ENCODE data around the gene ATAT1. TPM values are rescaled to one million over a fixed set of nuclear protein-coding genes. Genes with fewer than 3 reads are reported as not detected.

Gene ATAT1
- total RNA-seq, 1 experiment from 2014 or later, result 6.4 TPM

- no peak overlapping the region for H3K27ac Mint-ChIP-seq (ENCODE audit: low read depth, unreplicated experiment)
- POLR2A ChIA-PET, result interaction anchor here (2.6 to 3.0 kb wide), 5 partner anchors 8 to 102 kb away, joined by 20 to 40 read pairs (median 24); partner anchors contain the start of genes ABCF1, ATAT1 and DHX16
- peaks cover 90% of the 10 kb centered on the region for H3K36me3 Mint-ChIP-seq (ENCODE audit: insufficient read depth, unreplicated experiment)
Observed at GRCh38 chr6:30619561-30619960, 7.1 kb upstream of the ATAT1 start.

GRCh38 chr6:30625511-30625910 is 1.2 kb upstream of the ATAT1 start:
- Mint-ChIP-seq H3K4me1 (ENCODE audit: insufficient read depth, unreplicated experiment) (peaks cover 7% of the 10 kb centered on the region), H3K36me3 (ENCODE audit: insufficient read depth, unreplicated experiment) (peaks cover 78% of the 10 kb centered on the region), H3K27me3 (ENCODE audit: insufficient read depth, unreplicated experiment) (no peaks in the 10 kb centered on the region), H3K27ac (ENCODE audit: low read depth, unreplicated experiment) (peak overlapping the region; percentile 93), H3K9me3 (ENCODE audit: unreplicated experiment) (no peaks in the 10 kb centered on the region), H3K4me3 (ENCODE audit: unreplicated experiment) (peak overlapping the region; percentile 82)
- intact Hi-C loops (cut with micrococcal nuclease), result no loop called here
- no peak for TF ChIP-seq CTCF (IDR thresholded peaks at IDR 0.05; ENCODE audit: unreplicated experiment)
- ChIA-PET CTCF (interaction anchor here (0.5 to 1.2 kb wide), 2 partner anchors 93 to 105 kb away, joined by 4 to 5 read pairs; no protein-coding TSS in a partner anchor), POLR2A (interaction anchor here (0.6 to 3.7 kb wide), 6 partner anchors 7 to 30 kb away, joined by 3 to 40 read pairs (median 8); partner anchors contain the start of genes MRPS18B and PPP1R10)
- no TSS peak for BruUV-seq (replicated peaks)
- DNase-seq (ENCODE audit: unreplicated experiment), result no peak

More at GRCh38 chr6:30619561-30619960, 7.1 kb upstream of the ATAT1 start:
- intact Hi-C loops (cut with micrococcal nuclease), result no loop called here
- no peak for TF ChIP-seq CTCF (IDR thresholded peaks at IDR 0.05; ENCODE audit: unreplicated experiment)
- no peak for DNase-seq (ENCODE audit: unreplicated experiment)
- Mint-ChIP-seq H3K27me3 (ENCODE audit: insufficient read depth, unreplicated experiment) (no peaks in the 10 kb centered on the region), H3K4me3 (ENCODE audit: unreplicated experiment) (peak overlapping the region; percentile 83), H3K9me3 (ENCODE audit: unreplicated experiment) (no peaks in the 10 kb centered on the region), H3K4me1 (ENCODE audit: insufficient read depth, unreplicated experiment) (peaks cover 13% of the 10 kb centered on the region)
- BruUV-seq (replicated peaks), result no TSS peak
- CTCF ChIA-PET, result interaction anchor here (0.7 to 2.1 kb wide), 4 partner anchors 8 to 471 kb away, joined by 3 to 16 read pairs (median 4); no protein-coding TSS in a partner anchor

GRCh38 chr6:30635834-30636233 is 9.2 kb downstream of the ATAT1 start:
- intact Hi-C loops (cut with micrococcal nuclease), result no loop called here
- no peak for DNase-seq (ENCODE audit: unreplicated experiment)
- Mint-ChIP-seq H3K9me3 (ENCODE audit: unreplicated experiment) (no peaks in the 10 kb centered on the region), H3K4me1 (ENCODE audit: insufficient read depth, unreplicated experiment) (no peaks in the 10 kb centered on the region), H3K27ac (ENCODE audit: low read depth, unreplicated experiment) (no peak overlapping the region), H3K27me3 (ENCODE audit: insufficient read depth, unreplicated experiment) (no peaks in the 10 kb centered on the region), H3K4me3 (ENCODE audit: unreplicated experiment) (no peak overlapping the region), H3K36me3 (ENCODE audit: insufficient read depth, unreplicated experiment) (peaks cover 23% of the 10 kb centered on the region)
- POLR2A ChIA-PET, result interaction anchor here (1.7 kb wide), 1 partner anchor 9 kb away, joined by 7 read pairs; the partner anchor contains the start of gene ATAT1
- no peak for TF ChIP-seq CTCF (IDR thresholded peaks at IDR 0.05; ENCODE audit: unreplicated experiment)
- CTCF ChIA-PET, result no interaction called here
- no TSS peak for BruUV-seq (replicated peaks)

GRCh38 chr6:30640481-30640880 is 13.8 kb downstream of the ATAT1 start:
- intact Hi-C loops (cut with micrococcal nuclease), result no loop called here

More at GRCh38 chr6:30640481-30640880, 13.8 kb downstream of the ATAT1 start:
- POLR2A ChIA-PET, result interaction anchor here (2.0 to 2.3 kb wide), 2 partner anchors 13 to 22 kb away, joined by 4 to 11 read pairs; partner anchors contain the start of genes MRPS18B and PPP1R10
- BruUV-seq (replicated peaks), result no TSS peak
- Mint-ChIP-seq H3K4me3 (ENCODE audit: unreplicated experiment) (no peak overlapping the region), H3K4me1 (ENCODE audit: insufficient read depth, unreplicated experiment) (peaks cover 1% of the 10 kb centered on the region), H3K9me3 (ENCODE audit: unreplicated experiment) (no peaks in the 10 kb centered on the region), H3K36me3 (ENCODE audit: insufficient read depth, unreplicated experiment) (peaks cover 20% of the 10 kb centered on the region), H3K27ac (ENCODE audit: low read depth, unreplicated experiment) (no peak overlapping the region), H3K27me3 (ENCODE audit: insufficient read depth, unreplicated experiment) (no peaks in the 10 kb centered on the region)
- no peak for TF ChIP-seq CTCF (IDR thresholded peaks at IDR 0.05; ENCODE audit: unreplicated experiment)
- DNase-seq (ENCODE audit: unreplicated experiment), result peak; percentile 9
- CTCF ChIA-PET, result interaction anchor here (0.6 kb wide), 2 partner anchors 26 to 43 kb away, joined by 3 to 4 read pairs; no protein-coding TSS in a partner anchor

All from MCF 10A (cell line).